ENCODE results near the gene DUSP28. TPM values are rescaled to one million over a fixed set of nuclear protein-coding genes. Genes with fewer than 3 reads are reported as not detected.
A peak's percentile ranks its signal among the peaks of the same experiment; 100 is the strongest.

The DUSP28 gene
- total and polyA plus RNA-seq, 10 of the 15 experiments (the other 5 are each of a cell fraction or from before 2014, with no cell fraction given): 2.5 to 12.5 (median 6.4) TPM

- no TSS peak for BruUV-seq (replicated peaks)
- Histone ChIP-seq H3K27ac (ENCODE audit: control insufficient read depth, insufficient read depth) (no peak overlapping the region), H2AFZ (ENCODE audit: control insufficient read depth, low read depth, low read length) (no peak overlapping the region), H3K4me3 (no peak overlapping the region), H3K9ac (ENCODE audit: control insufficient read depth, insufficient read depth, low read length) (no peak overlapping the region), H3K4me1 (ENCODE audit: control insufficient read depth, insufficient read depth, low read length) (no peaks in the 10 kb centered on the region; the same call in 1 of the 2 replicates), H3K79me2 (ENCODE audit: control insufficient read depth, insufficient read depth, low read length) (peaks cover 4% of the 10 kb centered on the region), H3K36me3 (ENCODE audit: control insufficient read depth in 2 of 2, insufficient read depth in 2 of 2, low read length in 1 of 2) (peaks cover 2 to 24% of the 10 kb centered on the region in 2 experiments; a peak in 3 of 4 replicates), H3K27me3 (replicated peaks in 1 of 2; ENCODE audit: control insufficient read depth in 2 of 2, insufficient read depth in 2 of 2, low read length in 1 of 2) (no peaks in the 10 kb centered on the region), H3K9me3 (replicated peaks; ENCODE audit: control insufficient read depth, insufficient read depth, low read length) (no peaks in the 10 kb centered on the region), H4K20me1 (ENCODE audit: control insufficient read depth, insufficient read depth) (no peaks in the 10 kb centered on the region), H3K4me2 (ENCODE audit: control insufficient read depth, insufficient read depth) (no peak overlapping the region)
- ChIA-PET RAD21 (ENCODE audit: unreplicated experiment) (no interaction called here), POLR2A (no interaction called here), SMC1A (ENCODE audit: uncharacterized antibody, unreplicated experiment) (no interaction called here), CTCF (no interaction called here)
- in situ Hi-C loops (cut with MboI) (no loop called here), intact Hi-C loops (cut with micrococcal nuclease; ENCODE audit: unreplicated experiment) (no loop called here)
- DNase-seq (ENCODE audit: low read depth, low spot score): no peak
- WGBS (ENCODE audit: insufficient coverage, insufficient replicate concordance, low lambda C conversion rate, missing lambda C conversion rate): 95% methylated on average over 19 of the region's 19 CpGs
- TF ChIP-seq POLR2A (IDR thresholded peaks at IDR 0.05; ENCODE audit: low read depth, low read length): 0 out of 2 replicates have a peak, but pooled peaks have one; percentile 22
- TF ChIP-seq SRF (IDR thresholded peaks at IDR 0.05; ENCODE audit: low read depth in 2 of 2, low read length in 2 of 2): no peak
- no peak for ATAC-seq
- no peak for FAIRE-seq
Measured at GRCh38 chr2:240593703-240594451, 33.7 kb downstream of the DUSP28 start.

DNA sequence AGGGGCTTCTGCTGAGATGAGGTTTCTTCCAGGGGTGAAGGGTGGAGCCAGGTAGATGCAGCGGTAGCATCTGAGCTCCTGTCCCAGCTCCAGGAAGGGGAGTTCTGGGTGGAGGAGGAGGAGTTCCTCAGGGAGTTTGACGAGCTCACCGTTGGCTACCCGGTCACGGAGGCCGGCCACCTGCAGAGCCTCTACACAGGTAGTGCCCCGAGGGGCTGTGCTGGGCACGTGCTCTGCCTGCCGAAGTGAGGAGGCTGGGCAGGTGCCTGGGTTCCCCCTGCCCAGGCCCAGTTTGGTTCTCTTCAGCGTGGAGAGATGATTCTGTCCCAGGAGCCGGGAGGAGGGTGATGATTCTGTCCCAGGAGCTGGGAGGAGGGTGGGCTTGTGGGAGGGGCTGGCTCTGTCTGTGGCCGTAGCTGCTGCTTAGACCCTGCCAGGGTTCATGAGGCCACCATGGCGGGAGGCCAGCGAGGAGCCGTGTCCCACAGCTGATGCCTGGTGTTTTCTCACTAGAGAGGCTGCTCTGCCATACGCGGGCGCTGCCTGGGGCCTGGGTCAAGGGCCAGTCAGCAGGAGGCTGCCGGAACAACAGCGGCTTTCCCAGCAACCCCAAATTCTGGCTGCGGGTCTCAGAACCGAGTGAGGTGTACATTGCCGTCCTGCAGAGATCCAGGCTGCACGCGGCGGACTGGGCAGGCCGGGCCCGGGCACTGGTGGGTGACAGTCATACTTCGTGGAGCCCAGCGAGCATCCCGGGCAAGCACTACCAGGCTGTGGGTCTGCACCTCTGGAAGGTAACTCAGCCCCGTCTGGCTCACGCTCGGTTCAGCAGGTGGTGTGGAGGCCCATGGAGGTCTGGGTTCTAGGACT, 34.6 kb downstream of the DUSP28 start:
- H3K27ac ChIP-seq (ENCODE audit: control insufficient read depth, insufficient read depth): no peak overlapping the region
- no peaks in the 10 kb centered on the region for H3K79me2 ChIP-seq (ENCODE audit: control insufficient read depth, insufficient read depth, low read length)
- no peak overlapping the region for H3K4me2 ChIP-seq (ENCODE audit: control insufficient read depth, insufficient read depth)
- no peak for ATAC-seq
- in situ Hi-C loops (cut with MboI): no loop called here
- ChIA-PET RAD21 (ENCODE audit: unreplicated experiment) (no interaction called here), CTCF (no interaction called here), SMC1A (ENCODE audit: uncharacterized antibody, unreplicated experiment) (no interaction called here), POLR2A (no interaction called here)
- no peak overlapping the region for H2AFZ ChIP-seq (ENCODE audit: control insufficient read depth, low read depth, low read length)
- BruUV-seq (replicated peaks): no TSS peak
- no peaks in the 10 kb centered on the region for H3K27me3 ChIP-seq (replicated peaks in 1 of 2; ENCODE audit: control insufficient read depth in 2 of 2, insufficient read depth in 2 of 2, low read length in 1 of 2)
- no peak for DNase-seq (ENCODE audit: low read depth, low spot score)
- H3K36me3 ChIP-seq (ENCODE audit: control insufficient read depth in 2 of 2, insufficient read depth in 2 of 2, low read length in 1 of 2): peaks cover 2 to 26% of the 10 kb centered on the region in 2 experiments; a peak in 3 of 4 replicates
- H3K4me3 ChIP-seq: no peak overlapping the region
- 92% methylated on average over 34 of the region's 34 CpGs for WGBS (ENCODE audit: insufficient coverage, insufficient replicate concordance, low lambda C conversion rate, missing lambda C conversion rate)
- H3K9ac ChIP-seq (ENCODE audit: control insufficient read depth, insufficient read depth, low read length): no peak overlapping the region
- H3K9me3 ChIP-seq (replicated peaks; ENCODE audit: control insufficient read depth, insufficient read depth, low read length): no peaks in the 10 kb centered on the region
- no peaks in the 10 kb centered on the region; the same call in 1 of the 2 replicates for H3K4me1 ChIP-seq (ENCODE audit: control insufficient read depth, insufficient read depth, low read length)
- intact Hi-C loops (cut with micrococcal nuclease; ENCODE audit: unreplicated experiment): no loop called here
- no peak for FAIRE-seq
- H4K20me1 ChIP-seq (ENCODE audit: control insufficient read depth, insufficient read depth): no peaks in the 10 kb centered on the region
- TF ChIP-seq ZNF384 (IDR thresholded peaks at IDR 0.05; ENCODE audit: borderline replicate concordance, low read depth, low read length): no peak
- TF ChIP-seq, protein P1, sequence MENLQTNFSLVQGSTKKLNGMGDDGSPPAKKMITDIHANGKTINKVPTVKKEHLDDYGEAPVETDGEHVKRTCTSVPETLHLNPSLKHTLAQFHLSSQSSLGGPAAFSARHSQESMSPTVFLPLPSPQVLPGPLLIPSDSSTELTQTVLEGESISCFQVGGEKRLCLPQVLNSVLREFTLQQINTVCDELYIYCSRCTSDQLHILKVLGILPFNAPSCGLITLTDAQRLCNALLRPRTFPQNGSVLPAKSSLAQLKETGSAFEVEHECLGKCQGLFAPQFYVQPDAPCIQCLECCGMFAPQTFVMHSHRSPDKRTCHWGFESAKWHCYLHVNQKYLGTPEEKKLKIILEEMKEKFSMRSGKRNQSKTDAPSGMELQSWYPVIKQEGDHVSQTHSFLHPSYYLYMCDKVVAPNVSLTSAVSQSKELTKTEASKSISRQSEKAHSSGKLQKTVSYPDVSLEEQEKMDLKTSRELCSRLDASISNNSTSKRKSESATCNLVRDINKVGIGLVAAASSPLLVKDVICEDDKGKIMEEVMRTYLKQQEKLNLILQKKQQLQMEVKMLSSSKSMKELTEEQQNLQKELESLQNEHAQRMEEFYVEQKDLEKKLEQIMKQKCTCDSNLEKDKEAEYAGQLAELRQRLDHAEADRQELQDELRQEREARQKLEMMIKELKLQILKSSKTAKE (IDR thresholded peaks at IDR 0.05; ENCODE audit: low read depth, poor library complexity, severe bottlenecking): no peak
- TF ChIP-seq ZNF24 (IDR thresholded peaks at IDR 0.05): no peak
- no peak for TF ChIP-seq SIN3A (IDR thresholded peaks at IDR 0.05; ENCODE audit: low read depth, low read length)
- no peak for TF ChIP-seq ZNF592 (IDR thresholded peaks at IDR 0.05)
- TF ChIP-seq LARP7 (IDR thresholded peaks at IDR 0.05): no peak
- no peak for TF ChIP-seq IKZF1 (conservative IDR thresholded peaks at IDR 0.05)
- TF ChIP-seq SREBF2 (IDR thresholded peaks at IDR 0.05; ENCODE audit: low read length): no peak
